Ureter (tissue), 1 donor: Measurements from ENCODE around the gene FERMT3. TPM values are rescaled to one million over a fixed set of nuclear protein-coding genes. Genes with fewer than 3 reads are reported as not detected.
A peak's percentile ranks its signal among the peaks of the same experiment; 100 is the strongest.
"Not testable (repeated sequence)": the region's sequence is repeated elsewhere in the genome, so short reads cannot be mapped to it uniquely, and the experiment has no call there.

ENCODE experiments used
- DNase-seq: peaks from one replicate; pipeline ENCODE4 v3.0.0-alpha.2; 2020; ENCODE audit warnings: low spot score
- total RNA-seq: library from RNA; stranded (reverse); gene quantifications from one replicate; pipeline ENCODE4 v1.2.4, GENCODE V29; 2023
- donor health status: DM: yes; HTN: yes; CAD: no.

FERMT3 gene
- total RNA-seq, 1 donor from 2014 or later: 15.5 TPM

DNA sequence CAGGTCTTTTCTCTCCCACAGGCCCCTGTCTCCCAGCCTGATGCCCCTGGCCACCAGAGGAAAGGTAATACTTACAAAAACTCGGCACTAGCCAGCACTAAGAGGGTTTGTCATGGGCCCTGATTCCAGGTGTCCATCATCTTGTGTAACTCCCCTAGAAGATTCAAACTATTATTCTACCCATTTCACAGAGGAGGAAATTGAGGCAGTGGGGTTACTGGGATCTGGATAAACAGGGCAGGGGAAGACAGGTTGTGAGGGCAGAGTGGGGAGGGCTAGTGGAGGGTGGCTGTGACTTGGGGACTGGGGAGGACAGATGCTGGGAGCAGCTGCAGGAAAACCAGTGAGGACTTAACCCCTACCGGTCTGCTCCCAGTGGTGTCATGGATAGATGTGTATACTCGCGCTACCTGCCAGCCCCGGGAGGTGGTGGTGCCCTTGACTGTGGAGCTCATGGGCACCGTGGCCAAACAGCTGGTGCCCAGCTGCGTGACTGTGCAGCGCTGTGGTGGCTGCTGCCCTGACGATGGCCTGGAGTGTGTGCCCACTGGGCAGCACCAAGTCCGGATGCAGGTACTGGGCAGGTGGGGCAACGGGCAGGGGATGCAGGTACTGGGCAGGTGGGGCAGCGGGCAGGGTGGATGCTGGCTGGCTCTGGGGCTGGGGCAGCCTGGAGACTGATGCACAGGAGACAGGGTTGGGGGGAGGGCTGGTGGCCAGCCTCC is 29.1 kb downstream of the FERMT3 start:
- DNase-seq: peak; percentile 51

DNA sequence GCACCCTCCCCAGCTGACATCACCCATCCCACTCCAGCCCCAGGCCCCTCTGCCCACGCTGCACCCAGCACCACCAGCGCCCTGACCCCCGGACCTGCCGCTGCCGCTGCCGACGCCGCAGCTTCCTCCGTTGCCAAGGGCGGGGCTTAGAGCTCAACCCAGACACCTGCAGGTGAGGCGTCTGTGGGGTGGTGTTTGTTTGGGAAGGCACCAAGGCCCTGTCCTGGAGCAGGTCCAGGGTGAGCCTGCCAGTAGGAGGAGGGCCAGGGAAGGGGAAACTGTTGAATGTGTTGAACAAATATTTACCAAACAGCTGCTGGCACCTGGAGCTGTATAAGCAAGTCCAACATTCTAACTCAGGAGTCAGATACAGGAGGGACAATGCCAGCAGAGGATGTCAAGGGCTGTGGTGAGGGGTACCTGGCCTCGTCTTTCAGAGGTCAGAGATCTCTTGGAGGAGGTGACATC is 31.0 kb downstream of the FERMT3 start:
- DNase-seq: no peak

DNA sequence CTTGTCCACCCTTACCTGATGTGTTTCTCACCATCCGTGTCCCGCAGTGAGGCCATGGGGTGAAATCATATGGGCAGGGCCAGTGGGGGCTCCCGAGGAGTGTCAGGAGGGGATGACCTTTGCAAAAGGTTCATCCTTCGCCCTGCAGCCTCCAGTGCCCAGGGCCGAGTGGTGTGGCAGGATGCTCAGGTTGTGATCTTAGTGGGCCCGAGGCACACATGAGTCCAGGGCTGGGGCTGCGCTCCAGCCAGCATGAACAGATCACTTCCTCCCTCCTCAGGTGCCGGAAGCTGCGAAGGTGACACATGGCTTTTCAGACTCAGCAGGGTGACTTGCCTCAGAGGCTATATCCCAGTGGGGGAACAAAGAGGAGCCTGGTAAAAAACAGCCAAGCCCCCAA is 31.6 kb downstream of the FERMT3 start:
- DNase-seq: no peak

DNA sequence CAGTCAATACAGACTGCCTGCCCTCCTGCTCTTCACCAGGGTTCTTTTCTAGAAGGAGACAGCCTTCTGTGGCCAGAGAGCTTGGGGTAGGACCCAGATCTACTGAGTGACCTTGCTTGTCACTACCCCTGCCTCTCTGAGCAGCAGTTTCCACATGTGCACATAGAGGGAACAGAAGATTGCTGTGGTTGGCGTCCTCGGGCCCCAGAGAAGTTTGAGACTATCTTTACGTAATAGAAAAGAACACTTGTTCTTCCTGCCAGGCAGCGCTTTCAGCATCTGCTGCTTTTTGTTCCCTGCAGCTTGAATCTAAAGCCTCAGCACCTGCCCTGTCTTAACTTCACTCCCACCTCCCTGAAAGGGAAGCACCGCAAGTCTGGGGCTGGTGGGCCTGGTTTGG is 32.5 kb downstream of the FERMT3 start:
- DNase-seq: no peak

DNA sequence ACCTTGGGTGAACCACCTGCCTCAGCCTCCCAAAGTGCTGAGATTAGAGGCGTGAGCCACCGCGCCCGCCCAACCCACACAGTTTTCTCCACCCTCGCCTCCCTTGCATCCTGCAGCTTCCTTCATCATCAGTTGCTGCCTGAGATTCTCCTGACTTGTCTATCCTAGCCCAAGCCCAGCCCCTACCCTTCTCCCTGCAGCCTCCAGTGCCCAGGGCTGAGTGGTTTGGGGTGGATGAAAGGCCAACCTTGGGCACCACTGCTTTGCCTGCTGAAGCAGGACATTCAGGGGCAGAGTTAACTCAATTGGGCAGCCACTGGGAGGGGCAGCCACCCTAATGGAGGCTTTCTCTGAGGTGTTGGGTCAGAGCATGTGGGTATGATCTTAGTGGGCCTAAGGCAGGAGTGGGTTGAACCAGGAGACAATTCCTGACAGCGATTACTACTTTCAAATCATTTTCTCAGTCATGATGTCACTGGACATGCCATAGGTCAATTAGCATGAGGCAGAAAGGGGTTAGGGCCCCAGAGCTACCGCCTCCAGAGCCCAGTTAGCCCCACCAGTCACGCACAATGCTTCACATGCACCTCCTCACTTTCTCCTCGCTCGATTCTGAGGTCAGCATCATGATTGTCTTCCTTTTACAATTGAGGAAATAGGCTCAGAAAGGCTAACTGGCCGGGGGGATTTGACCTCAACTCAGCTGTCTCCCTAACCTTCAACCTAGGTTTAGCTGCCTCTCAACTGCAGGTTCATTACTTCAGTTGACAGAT is 33.3 kb downstream of the FERMT3 start:
- DNase-seq: no peak

DNA sequence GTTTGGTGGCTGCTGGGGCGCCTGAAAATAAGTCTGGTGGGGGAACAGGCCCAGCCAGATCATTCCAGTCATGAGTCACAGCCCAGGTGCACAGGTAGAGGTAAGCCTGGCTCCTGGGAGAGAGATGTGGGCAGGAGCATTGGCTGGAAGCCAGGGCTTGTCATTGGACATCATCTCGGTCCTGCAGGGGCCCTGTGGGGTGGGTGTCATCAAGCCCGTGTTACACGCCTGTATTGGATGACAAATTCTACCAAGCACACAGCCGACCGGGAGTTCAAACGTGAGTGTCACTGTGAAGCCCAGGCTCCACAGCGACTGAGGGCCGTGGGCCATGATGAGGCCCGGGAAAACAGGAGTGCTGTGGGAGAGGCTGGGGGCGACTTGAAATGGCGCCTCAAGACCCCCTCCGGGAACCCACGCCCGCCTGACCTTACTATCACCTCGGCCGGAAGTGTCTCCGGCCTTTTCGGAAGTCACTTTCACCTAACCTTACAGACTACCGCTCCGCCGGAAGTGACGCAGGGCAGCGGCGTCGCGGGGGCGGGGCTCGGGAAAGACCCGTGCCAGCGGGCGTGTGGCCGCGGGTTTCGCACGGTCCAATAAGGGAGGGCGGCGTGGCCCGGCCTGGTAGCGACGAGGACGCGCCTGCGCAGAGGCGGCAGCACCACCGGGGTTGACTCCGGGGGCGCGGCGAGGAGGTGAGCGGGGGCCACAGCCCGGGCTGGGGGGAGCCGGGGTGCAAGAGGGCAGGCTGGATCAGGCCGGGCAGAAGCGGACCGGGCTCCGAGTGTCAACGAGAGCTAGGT is 34.1 kb downstream of the FERMT3 start, which contains the start of gene FKBP2:
Gene FKBP2, plus strand, starts transcription at position 661 of the 806 bp plus-strand sequence. CDS start 1,293 bp downstream, outside the sequence.
- DNase-seq: peak; percentile 98

DNA sequence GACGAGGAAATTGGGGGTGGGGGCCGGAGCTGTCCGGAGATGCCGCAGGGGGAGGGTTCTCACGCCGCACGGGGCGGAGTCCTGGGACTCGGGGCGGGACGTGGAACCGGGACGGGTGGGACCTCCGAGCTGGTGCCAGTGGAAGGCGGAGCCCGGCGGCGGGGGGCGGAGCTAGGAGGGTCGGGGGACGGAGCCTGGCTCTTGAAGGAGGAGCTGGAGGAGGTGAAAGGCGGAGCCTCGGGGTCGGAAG is 34.6 kb downstream of the FERMT3 start:
- peak; percentile 100 for DNase-seq

DNA sequence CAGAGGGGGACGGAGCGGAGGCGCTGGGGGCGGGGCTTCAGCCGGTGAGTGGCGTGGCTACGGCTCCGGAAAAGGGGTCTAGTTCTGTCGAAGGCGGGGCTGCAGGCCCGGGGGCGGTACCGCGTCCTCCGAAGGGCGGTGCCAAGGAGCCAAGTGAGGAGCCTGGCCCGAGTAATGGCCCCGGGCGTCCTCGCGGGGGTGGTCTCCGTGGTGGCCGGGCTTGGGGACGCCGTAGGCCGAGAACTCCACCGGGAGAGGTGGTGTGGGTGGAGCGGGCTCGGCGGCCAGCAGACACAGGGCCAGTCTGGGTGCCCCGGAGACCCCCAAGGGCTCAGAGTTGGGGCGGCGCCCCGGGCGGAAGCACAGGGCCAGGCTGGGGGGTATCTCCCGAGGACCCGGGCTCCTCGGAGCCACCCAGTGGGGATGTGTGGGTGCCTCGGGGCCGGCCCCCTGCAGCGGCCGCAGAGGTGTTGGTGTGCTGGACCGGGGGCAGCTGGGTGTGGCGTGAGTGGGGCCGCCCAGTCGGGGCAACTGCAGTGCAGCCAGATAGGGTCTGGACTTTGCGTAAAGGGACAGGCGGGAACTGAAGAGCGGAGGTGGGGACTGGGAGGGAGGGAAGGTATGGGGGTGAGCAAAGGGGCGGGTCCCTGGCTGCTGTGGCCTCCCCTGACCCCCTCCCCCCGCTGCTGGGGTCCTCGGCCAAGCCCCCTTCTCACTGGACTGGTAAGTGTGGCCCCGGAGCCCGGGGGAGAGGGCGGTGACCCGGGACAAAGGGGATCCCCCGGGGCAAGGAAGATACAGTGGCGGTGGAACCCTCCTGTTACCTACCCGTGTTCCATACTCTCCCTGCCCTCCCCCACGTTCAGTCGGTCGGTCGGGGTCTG is 35.2 kb downstream of the FERMT3 start:
- no peak for DNase-seq

DNA sequence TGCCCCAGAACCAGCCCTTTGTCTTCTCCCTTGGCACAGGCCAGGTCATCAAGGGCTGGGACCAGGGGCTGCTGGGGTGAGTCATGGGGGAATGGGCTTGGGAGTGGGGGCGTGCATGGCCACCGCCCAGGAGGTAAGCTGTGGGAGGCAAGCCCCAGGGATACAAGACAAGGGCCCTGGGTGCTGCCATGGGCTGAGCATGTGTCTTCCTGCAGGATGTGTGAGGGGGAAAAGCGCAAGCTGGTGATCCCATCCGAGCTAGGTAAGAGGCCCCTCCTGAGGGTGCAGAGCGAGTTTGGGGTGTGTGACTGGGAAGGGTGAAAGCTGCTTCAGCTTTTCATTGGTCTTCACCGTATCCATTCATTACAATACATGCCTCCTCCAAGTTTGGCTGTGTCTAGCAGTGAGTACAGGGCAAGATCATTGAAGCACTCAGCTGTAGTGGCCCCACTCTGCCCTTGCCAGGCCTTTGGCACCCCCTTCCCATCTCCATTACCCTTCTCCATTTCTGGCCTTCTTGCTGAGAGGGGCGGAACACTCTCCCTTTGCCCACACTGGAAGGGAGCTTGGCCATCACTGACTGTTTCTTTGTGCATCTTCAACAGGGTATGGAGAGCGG is 36.8 kb downstream of the FERMT3 start:
- no peak for DNase-seq

DNA sequence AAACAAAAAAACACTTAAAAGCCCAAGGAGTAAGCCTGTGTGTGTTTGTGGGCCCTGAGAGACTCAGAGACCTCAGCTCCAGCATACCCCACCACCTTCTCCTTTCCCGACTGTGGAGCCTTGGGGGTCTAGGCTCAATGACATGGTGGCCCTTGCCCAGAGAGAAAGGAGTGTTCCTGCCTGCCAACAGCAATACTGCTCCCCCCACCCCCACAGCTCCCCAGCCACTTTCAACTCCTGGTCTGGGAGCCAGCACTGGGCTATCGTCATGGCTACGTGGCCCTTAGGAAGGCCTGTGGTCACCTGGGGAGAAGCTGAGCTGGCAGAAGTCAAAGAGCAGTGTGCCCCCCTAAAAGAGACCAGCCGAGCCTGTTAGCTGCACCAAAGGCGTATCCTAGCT is 37.6 kb downstream of the FERMT3 start:
- no peak for DNase-seq

DNA sequence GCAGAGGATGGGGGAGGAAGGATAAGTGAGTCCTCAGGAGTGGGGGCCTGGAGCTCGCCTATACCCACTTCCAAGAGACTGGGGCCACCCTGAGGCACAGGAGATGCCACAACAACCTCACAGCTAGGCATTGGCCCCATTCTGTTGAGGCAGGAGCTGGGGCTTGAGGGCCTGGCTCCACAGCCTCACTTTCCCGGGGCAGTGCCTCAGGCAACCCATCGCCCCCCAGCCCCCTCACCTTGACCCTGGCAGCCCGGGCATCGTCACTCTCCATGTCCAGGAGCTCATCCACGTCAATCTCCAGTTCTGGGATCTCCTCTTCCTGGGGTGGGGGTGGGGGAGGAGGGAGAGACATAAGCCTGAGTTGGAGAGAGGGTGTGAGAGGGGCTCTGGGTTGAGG is 38.4 kb downstream of the FERMT3 start:
- no peak for DNase-seq

DNA sequence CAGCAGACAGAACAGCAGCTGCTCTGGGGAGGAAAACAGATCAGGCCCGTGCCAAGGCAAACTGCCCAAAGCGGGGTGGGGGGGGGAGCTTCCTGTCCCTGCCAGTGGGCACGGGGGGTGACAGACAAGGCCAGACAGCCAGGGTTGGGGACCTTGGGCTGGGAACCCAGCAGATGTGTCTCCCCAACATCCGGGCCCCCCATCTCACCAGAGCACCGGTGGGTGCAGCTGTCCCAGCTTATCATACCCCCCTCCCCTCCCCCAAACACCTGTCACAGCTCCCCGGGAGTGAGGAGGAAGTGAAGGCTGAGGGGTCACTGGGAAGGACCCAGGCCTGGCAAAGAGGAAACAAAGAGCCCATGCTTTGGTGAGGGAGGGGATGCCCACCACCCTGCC is 38.9 kb downstream of the FERMT3 start:
- no peak for DNase-seq

DNA sequence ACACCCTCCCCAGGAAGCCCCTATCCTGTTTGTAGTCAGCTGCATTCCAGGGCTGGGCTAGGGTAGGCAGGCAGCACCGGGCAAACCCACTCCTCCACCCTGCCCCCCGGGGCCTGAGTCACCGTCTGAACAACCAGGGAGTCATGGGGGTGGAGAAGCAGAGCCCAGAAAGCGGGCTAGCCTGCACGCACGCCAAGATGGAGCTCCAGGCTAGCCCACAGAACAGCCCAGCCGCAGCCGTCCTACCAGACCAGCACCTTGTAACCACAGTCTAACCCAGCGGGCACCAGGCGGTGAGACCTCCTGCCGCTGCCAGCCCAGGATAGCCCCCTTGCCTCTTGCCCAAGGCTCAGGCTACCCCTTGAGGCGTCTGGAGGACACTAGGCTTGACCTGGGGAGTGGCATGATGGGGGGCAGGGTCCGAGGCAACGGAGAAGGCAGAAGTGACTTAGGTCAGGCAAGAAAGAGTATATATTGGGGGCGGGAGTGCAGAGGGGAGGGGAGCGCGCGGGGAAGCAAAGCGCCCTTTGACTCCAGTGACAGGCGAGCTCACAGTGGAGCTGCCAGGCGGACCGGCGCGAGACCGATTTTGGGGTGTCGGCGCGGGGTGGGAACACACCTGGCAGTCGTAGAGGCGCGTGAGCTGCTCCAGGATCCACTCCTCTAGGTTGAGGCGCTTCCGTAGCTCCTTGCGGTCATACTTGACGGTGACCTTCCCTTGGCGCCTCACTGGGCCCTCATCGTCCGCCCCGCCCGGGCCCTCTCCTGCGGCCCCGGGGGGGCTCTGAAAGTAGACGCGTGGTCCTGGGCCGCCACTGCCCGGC is 39.5 kb downstream of the FERMT3 start:
- peak; percentile 90 for DNase-seq

DNA sequence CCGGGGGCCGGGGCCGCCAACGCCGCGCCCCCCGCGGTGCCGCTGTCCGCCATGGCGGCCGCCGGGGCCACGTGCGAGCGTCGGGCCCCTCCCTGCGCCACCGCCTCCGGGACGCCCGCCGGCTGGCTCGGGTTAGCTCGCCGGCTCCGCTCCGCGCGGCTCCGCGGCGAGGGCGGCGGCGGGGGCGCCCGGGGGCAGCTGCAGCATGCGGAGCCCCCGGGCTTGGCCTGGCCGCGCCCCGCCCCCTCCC is 40.0 kb downstream of the FERMT3 start:
- DNase-seq: not testable (repeated sequence)

DNA sequence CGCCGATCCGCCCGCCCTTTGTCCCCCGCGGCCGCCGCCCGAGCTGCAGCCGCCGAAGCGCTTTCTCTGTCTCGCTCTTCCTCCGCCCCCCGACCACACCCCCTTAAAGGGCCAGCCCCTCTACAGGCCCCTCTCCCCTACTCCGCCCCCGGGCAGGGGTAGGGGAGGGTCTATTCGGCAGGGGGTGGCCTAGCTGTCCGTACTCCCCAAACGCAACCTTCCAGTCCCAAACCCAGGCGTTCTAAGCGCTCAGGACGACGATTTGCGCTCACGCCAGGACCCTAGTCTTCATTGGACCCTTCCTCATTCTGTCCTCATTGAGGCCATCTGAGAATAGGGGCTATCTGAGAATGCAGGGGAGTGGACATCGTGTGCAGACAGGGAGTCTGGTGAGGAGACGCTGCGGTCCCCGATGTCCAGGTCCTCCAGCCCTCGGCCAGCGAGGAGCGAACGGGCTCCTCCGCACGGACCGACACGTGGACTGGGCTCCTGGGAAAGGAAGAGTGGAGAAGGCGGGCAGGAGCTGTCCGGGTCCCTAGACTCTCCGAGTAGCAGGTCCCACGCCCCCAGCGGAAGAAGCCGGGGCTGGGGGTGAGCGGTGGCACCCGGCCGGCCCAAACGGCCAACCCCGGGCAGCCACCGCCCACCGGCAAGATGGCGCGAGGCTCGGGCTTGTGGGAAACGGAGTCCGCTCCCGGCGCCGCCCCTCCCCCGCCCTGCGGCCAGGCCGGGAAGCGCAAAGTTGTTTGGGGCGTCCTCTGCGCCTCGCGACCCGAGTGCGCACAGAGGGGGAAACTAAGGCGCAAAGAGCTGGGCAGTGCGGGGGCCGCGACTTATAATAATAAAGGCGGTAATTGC is 40.6 kb downstream of the FERMT3 start, which contains the start of gene PPP1R14B:
Gene PPP1R14B, minus strand, starts transcription at position 73 of the 858 bp plus-strand sequence. CDS start 270 bp downstream, outside the sequence.
- DNase-seq: peak; percentile 88

DNA sequence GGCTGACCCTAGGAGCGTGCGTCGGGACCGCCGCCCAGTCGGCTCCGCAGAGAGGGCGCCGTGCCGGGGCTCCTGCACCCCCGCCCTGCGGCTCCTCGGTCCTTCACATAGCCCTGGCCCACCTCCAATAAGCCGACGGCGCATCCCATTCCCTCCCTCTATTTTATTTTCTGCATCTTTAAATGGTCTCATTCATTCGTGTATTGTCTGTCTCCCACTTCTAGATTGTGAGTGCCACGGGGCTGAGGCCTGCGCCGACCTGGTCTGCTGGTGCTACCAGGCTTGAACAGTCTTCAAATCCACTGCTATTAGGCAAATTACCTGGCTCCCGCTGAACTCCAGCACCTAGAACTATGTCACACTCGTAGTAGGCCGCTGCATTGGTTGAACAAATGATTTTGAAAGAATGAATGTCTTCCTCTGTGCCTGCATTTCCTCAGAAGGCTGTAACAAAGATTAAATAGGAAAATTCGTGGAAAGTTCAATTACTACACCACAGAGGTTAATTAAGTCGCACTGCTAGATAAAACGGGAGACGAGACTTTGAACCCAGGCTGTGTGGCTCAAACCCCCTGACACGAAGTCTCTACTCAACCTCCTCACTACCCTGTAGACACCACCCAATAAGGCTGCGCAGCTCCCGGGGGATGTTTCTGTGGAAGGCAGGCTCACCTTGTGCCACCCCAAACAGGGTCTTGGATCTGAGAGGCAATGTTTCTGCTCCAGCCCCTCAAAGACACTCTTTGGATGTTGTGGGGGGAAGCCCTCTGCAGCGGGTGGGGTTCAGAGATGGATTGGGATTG is 41.4 kb downstream of the FERMT3 start:
- no peak for DNase-seq

DNA sequence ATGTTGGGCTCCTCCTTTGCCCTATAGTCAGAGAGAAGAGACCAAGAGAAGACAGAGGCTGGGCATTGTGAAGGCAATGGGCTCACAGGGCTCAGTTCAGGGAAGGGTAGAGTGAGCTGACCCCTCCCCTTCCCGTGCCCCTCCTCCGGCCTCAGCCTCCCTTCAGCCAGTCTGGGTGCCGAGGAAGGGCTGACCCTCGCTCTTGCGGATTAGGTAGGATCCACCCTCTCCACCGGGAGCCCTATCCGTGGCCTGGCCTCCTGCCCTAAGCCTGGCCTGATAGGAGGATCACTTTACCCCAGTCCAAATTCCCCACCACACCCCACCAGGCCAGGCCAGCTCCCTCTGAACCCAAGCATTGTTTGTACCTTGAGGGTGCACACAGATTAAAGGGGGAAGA is 42.1 kb downstream of the FERMT3 start:
- DNase-seq: no peak

DNA sequence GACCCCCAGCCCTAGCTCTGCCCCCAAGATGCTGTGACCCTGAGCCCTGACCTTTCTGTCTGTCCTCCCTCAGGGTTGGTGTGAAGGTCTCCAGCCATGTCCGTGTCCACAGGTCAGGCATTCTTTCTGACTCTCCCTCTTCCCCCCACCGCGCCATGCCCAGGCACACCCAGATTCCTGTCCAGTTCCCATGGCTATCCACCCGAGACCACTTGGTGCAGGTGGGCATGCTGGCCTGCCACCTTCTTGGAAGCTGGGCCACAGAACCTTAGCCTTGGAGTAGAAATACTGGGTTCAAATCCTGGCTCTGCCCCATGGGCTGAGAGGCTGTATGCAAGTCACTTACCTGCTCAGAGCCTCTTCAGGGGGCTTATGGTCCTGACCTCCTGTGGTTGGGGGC is 42.5 kb downstream of the FERMT3 start:
- DNase-seq: no peak
